ENCODE measurements around the gene NLRP1. TPM values are rescaled to one million over a fixed set of nuclear protein-coding genes. Genes with fewer than 3 reads are reported as not detected.

NLRP1 gene
- total RNA-seq, 2 experiments from 2014 or later, result 26.0 to 28.2 TPM

DNA sequence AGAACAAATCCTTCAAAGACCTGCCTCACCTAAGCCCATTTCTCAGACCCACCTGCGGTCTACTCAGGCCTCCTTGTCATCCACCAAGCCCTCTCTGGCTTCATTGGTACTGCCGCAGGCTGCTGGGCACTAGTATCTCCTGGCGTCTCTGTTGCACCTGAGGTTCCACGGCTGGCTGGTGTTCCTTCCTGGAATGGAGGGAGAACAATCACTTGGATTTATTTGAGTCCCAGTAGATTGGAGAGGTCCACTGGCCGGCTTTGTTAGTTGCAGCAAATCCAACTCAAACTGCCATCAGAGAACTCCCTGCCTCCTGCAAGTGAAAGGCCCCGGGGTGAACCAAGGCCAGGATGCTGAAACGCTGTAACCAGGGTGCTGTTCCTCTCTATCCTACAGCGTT lies 82.6 kb downstream of the NLRP1 start:
- Mint-ChIP-seq H3K4me1 (ENCODE audit: low read depth) (peaks cover 21% of the 10 kb centered on the region), H3K9me3 (no peaks in the 10 kb centered on the region), H3K4me3 (peak overlapping the region; percentile 85), H3K27me3 (no peaks in the 10 kb centered on the region), H3K27ac (no peak overlapping the region), H3K36me3 (ENCODE audit: low read depth) (no peaks in the 10 kb centered on the region)
- ATAC-seq, result no peak
- ChIA-PET POLR2A (interaction anchor here (2.8 kb wide), 1 partner anchor 15 kb away, joined by 19 read pairs; the partner anchor contains the start of genes DERL2 and MIS12), CTCF (interaction anchor here (0.9 kb wide), 1 partner anchor 14 kb away, joined by 3 read pairs; no protein-coding TSS in a partner anchor)
- intact Hi-C loops (cut with micrococcal nuclease), result no loop called here
- TF ChIP-seq, protein P1, sequence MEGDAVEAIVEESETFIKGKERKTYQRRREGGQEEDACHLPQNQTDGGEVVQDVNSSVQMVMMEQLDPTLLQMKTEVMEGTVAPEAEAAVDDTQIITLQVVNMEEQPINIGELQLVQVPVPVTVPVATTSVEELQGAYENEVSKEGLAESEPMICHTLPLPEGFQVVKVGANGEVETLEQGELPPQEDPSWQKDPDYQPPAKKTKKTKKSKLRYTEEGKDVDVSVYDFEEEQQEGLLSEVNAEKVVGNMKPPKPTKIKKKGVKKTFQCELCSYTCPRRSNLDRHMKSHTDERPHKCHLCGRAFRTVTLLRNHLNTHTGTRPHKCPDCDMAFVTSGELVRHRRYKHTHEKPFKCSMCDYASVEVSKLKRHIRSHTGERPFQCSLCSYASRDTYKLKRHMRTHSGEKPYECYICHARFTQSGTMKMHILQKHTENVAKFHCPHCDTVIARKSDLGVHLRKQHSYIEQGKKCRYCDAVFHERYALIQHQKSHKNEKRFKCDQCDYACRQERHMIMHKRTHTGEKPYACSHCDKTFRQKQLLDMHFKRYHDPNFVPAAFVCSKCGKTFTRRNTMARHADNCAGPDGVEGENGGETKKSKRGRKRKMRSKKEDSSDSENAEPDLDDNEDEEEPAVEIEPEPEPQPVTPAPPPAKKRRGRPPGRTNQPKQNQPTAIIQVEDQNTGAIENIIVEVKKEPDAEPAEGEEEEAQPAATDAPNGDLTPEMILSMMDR (IDR thresholded peaks at IDR 0.05), result no peak
- DNase-seq, result no peak

DNA sequence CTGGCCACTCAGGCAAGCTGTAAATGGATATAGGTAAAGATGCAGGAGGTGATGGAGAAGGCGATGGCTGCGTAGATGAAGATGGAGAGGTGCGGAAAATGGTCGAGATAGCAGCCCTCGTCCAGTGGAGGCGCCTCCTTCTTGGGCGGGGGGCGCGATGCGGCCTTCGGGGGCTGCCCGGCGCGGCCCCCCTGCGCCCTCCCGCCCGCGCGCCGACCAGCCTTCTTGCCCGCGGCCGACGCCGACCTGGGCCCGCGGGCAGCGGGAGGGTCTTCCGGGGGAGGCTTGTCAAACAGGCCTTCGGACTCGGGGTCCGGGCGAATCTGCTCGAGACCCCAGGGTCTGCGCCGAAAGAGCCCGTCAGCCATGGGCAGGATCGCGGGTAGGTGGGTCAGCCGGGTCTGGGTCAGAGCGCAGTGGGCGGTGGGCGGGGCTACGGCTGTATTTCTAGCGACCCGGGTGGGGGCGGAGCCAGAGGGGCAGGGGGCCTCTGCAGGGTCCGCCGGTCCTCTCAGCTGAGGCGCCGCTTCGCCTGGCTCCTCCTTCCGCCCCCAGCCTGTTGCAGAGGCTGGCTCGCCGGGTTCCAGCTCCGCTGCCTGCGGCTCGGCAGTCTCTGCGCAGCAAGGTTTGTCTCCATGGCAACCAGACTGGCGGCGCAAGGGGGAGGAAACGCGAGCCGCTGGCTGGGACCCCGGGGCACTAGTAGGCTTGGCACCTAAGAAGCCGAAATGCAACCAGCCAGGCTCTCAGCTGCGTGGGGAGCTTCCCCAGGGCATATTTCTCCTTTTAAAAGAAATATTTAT lies 83.5 kb downstream of the NLRP1 start:
- Mint-ChIP-seq H3K4me1 (ENCODE audit: low read depth) (peaks cover 21% of the 10 kb centered on the region), H3K9me3 (no peaks in the 10 kb centered on the region), H3K4me3 (peak overlapping the region; percentile 85), H3K27me3 (no peaks in the 10 kb centered on the region), H3K27ac (peak overlapping the region; percentile 60), H3K36me3 (ENCODE audit: low read depth) (no peaks in the 10 kb centered on the region)
- TF ChIP-seq, protein P1 (IDR thresholded peaks at IDR 0.05), result no peak
- ChIA-PET POLR2A (interaction anchor here (0.6 to 2.8 kb wide), 5 partner anchors 9 to 232 kb away, joined by 3 to 19 read pairs (median 3); partner anchors contain the start of genes DERL2 and MIS12), CTCF (interaction anchor here (0.6 to 1.2 kb wide), 4 partner anchors 10 to 61 kb away, joined by 3 read pairs; no protein-coding TSS in a partner anchor)
- ATAC-seq (peak; percentile 98), DNase-seq (peak; percentile 85)
- intact Hi-C loops (cut with micrococcal nuclease), result no loop called here

DNA sequence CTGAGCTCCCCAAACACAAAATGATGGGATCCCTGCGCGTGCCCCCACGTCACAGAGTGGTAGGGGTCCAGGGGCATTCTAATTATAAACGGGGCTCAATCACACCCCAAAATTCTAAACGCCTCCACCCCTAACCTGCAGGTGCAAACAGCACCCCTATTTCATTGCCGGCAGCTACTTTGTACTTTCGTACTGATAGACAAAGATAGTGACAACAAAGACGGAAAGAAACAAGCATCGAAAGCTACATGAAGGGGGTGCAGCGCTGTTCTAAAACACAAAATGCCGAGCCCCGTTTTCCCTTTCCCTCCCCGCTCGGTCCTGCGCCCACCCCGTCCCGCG lies 84.1 kb downstream of the NLRP1 start:
- no peaks in the 10 kb centered on the region for H3K36me3 Mint-ChIP-seq (ENCODE audit: low read depth)
- ChIA-PET CTCF (interaction anchor here (0.7 to 1.2 kb wide), 3 partner anchors 10 to 61 kb away, joined by 3 read pairs; no protein-coding TSS in a partner anchor), POLR2A (interaction anchor here (0.6 to 2.8 kb wide), 5 partner anchors 9 to 232 kb away, joined by 3 to 19 read pairs (median 3); partner anchors contain the start of genes DERL2 and MIS12)
- intact Hi-C loops (cut with micrococcal nuclease), result no loop called here
- H3K9me3 Mint-ChIP-seq, result no peaks in the 10 kb centered on the region
- TF ChIP-seq, protein P1 (IDR thresholded peaks at IDR 0.05), result no peak
- H3K27me3 Mint-ChIP-seq, result no peaks in the 10 kb centered on the region
- H3K4me3 Mint-ChIP-seq, result peak overlapping the region; percentile 85
- no peak for DNase-seq
- peaks cover 21% of the 10 kb centered on the region for H3K4me1 Mint-ChIP-seq (ENCODE audit: low read depth)
- H3K27ac Mint-ChIP-seq, result peak overlapping the region; percentile 60
- ATAC-seq, result no peak

DNA sequence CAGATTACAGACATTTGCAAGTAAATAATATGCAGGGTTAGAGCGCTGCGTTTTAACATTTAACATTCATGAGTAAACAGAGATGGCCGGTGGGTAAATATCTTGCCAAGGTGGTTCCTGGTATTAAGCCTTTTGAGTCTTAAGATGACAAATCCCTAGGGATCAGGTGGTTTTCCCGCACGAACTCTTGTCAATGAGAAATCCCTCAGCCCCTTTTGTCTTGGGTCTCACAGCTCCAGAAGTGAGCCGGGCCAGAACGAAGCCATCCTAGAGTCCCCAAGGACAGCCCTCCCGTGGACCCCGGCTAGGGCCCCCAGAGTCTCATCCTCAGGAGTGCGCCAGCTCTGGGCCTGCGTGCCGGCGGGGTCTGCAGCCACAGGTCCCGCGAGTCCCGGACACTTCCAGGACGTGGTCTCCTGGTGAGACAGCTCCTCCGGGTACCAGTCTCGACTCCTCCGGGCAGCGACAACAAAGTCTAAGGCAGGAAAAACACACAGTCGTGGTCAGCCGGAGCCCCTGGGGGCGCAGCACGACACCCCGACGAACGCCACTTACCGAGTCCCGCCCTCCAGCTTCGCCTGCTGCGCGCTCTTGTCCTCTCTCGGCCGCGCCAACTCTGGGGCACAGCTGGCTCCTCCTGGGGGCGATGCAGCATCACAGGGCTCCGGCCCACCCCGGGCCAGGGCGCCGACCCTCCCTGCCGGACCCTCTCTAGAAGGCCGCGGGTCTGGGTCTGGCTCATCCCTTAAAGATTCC lies 84.7 kb downstream of the NLRP1 start:
- POLR2A ChIA-PET, result interaction anchor here (0.6 to 2.8 kb wide), 4 partner anchors 8 to 231 kb away, joined by 3 to 19 read pairs (median 3); partner anchors contain the start of genes DERL2 and MIS12
- CTCF ChIA-PET, result interaction anchor here (0.7 to 1.2 kb wide), 3 partner anchors 9 to 60 kb away, joined by 3 read pairs; no protein-coding TSS in a partner anchor
- H3K27ac Mint-ChIP-seq, result no peak overlapping the region
- H3K36me3 Mint-ChIP-seq (ENCODE audit: low read depth), result no peaks in the 10 kb centered on the region
- H3K4me1 Mint-ChIP-seq (ENCODE audit: low read depth), result peaks cover 21% of the 10 kb centered on the region
- intact Hi-C loops (cut with micrococcal nuclease), result no loop called here
- no peaks in the 10 kb centered on the region for H3K9me3 Mint-ChIP-seq
- ATAC-seq, result no peak
- TF ChIP-seq, protein P1 (IDR thresholded peaks at IDR 0.05), result no peak
- H3K4me3 Mint-ChIP-seq, result peak overlapping the region; percentile 85
- DNase-seq, result no peak
- H3K27me3 Mint-ChIP-seq, result no peaks in the 10 kb centered on the region

All from activated CD8-positive, alpha-beta T cell treated with anti-CD3 and anti-CD28 coated beads for 36 hours (primary cell).